ENCODE results near the gene MCM8. TPM values are rescaled to one million over a fixed set of nuclear protein-coding genes. Genes with fewer than 3 reads are reported as not detected.

MCM8 gene
- 10 to 100 TPM; 26.1 to 43.0 TPM for total RNA-seq
- polyA plus RNA-seq (2013, experiment 1 of 2), result 22.6 TPM
- 21.9 TPM for polyA plus RNA-seq (2013, experiment 2 of 2)
- long read RNA-seq, experiment 1, full-length matches to known transcripts, result 7 of 18 reads
- long read RNA-seq, experiment 1, partial matches to known transcripts, result 6 of 18 reads
- long read RNA-seq, experiment 1, other reads (novel, unspliced or antisense), result 5 of 18 reads
- long read RNA-seq, experiment 2, full-length matches to known transcripts, result 3 of 6 reads
- long read RNA-seq, experiment 2, partial matches to known transcripts, result 2 of 6 reads
- long read RNA-seq, experiment 2, other reads (novel, unspliced or antisense), result 1 of 6 reads
- long read RNA-seq, experiment 3, full-length matches to known transcripts, result 47 of 62 reads
- long read RNA-seq, experiment 3, partial matches to known transcripts, result 4 of 62 reads
- long read RNA-seq, experiment 3, other reads (novel, unspliced or antisense), result 11 of 62 reads
- long read RNA-seq, experiment 4, partial matches to known transcripts, result 1 of 2 reads
- long read RNA-seq, experiment 4, other reads (novel, unspliced or antisense), result 1 of 2 reads

- H3K9me3 ChIP-seq (ENCODE audit: control insufficient read depth, low read length), result no peaks in the 10 kb centered on the region
- H3K27ac ChIP-seq (ENCODE audit: low read depth, low read length), result peak within 1 kb of the TSS; percentile 70
- peaks cover 53% of the 10 kb centered on the region for H3K36me3 ChIP-seq (ENCODE audit: control insufficient read depth, insufficient read depth, low read length)
- peak within 1 kb of the TSS; percentile 79 for H3K9ac ChIP-seq (ENCODE audit: extremely low read depth, low read length, poor library complexity, severe bottlenecking)
- Mint-ChIP-seq H3K36me3 (ENCODE audit: low read depth) (peaks cover 50% of the 10 kb centered on the region), H3K27ac (peak within 1 kb of the TSS; percentile 100), H3K4me3 (peak within 1 kb of the TSS; percentile 95), H3K4me1 (peaks cover 11% of the 10 kb centered on the region), H3K9me3 (no peaks in the 10 kb centered on the region), H3K27me3 (ENCODE audit: insufficient read depth) (no peaks in the 10 kb centered on the region)
- WGBS, 2 experiments (ENCODE audit: insufficient coverage in 1 of 2, insufficient read length in 1 of 2), result 0% methylated on average over 22 to 61 of the region's 61 CpGs
- DNase-seq, result peak; percentile 99
- no peaks in the 10 kb centered on the region for H3K4me1 ChIP-seq (ENCODE audit: control insufficient read depth, insufficient read depth, low read length)
- no peaks in the 10 kb centered on the region for H3K27me3 ChIP-seq (ENCODE audit: control insufficient read depth, insufficient read depth, low read length, poor library complexity, severe bottlenecking)
- H3K4me3 ChIP-seq (ENCODE audit: low read length), result peak within 1 kb of the TSS; percentile 94
- TF ChIP-seq CTCF (conservative IDR thresholded peaks at IDR 0.05), result no peak
Measured at GRCh38 chr20:5950271-5951031, at the start of gene MCM8, which contains the start of gene TRMT6. TSS of gene MCM8 (plus strand) at chr20:5950652. CDS start at chr20:5952016, 1,364 bp downstream. TSS of gene TRMT6 (minus strand) at chr20:5950533. CDS start at chr20:5950405, 128 bp downstream.

- 93 to 100% methylated on average over 1 of the region's 1 CpG for WGBS, 2 experiments (ENCODE audit: insufficient coverage in 1 of 2, insufficient read length in 1 of 2)
- Mint-ChIP-seq H3K27ac (no peak overlapping the region), H3K27me3 (ENCODE audit: insufficient read depth) (peaks cover 7% of the 10 kb centered on the region), H3K4me3 (no peak overlapping the region), H3K4me1 (no peaks in the 10 kb centered on the region), H3K9me3 (no peaks in the 10 kb centered on the region), H3K36me3 (ENCODE audit: low read depth) (no peaks in the 10 kb centered on the region)
- Histone ChIP-seq H3K27me3 (ENCODE audit: control insufficient read depth, insufficient read depth, low read length, poor library complexity, severe bottlenecking) (no peaks in the 10 kb centered on the region), H3K36me3 (ENCODE audit: control insufficient read depth, insufficient read depth, low read length) (no peaks in the 10 kb centered on the region), H3K4me3 (ENCODE audit: low read length) (no peak overlapping the region), H3K9ac (ENCODE audit: extremely low read depth, low read length, poor library complexity, severe bottlenecking) (no peak overlapping the region), H3K9me3 (ENCODE audit: control insufficient read depth, low read length) (no peaks in the 10 kb centered on the region), H3K27ac (ENCODE audit: low read depth, low read length) (no peak overlapping the region), H3K4me1 (ENCODE audit: control insufficient read depth, insufficient read depth, low read length) (no peaks in the 10 kb centered on the region)
- no peak for DNase-seq
- TF ChIP-seq CTCF (conservative IDR thresholded peaks at IDR 0.05), result no peak
Measured at GRCh38 chr20:5900908-5901307, 49.5 kb upstream of the MCM8 start.

- Histone ChIP-seq H3K9me3 (ENCODE audit: control insufficient read depth, low read length) (no peaks in the 10 kb centered on the region), H3K36me3 (ENCODE audit: control insufficient read depth, insufficient read depth, low read length) (no peaks in the 10 kb centered on the region), H3K27ac (ENCODE audit: low read depth, low read length) (no peak overlapping the region), H3K4me1 (ENCODE audit: control insufficient read depth, insufficient read depth, low read length) (no peaks in the 10 kb centered on the region), H3K27me3 (ENCODE audit: control insufficient read depth, insufficient read depth, low read length, poor library complexity, severe bottlenecking) (peaks cover 26% of the 10 kb centered on the region), H3K9ac (ENCODE audit: extremely low read depth, low read length, poor library complexity, severe bottlenecking) (no peak overlapping the region), H3K4me3 (ENCODE audit: low read length) (no peak overlapping the region)
- Mint-ChIP-seq H3K27me3 (ENCODE audit: insufficient read depth) (peaks cover 17% of the 10 kb centered on the region), H3K27ac (no peak overlapping the region), H3K4me1 (peaks cover 11% of the 10 kb centered on the region), H3K36me3 (ENCODE audit: low read depth) (no peaks in the 10 kb centered on the region), H3K4me3 (no peak overlapping the region), H3K9me3 (no peaks in the 10 kb centered on the region)
- TF ChIP-seq CTCF (conservative IDR thresholded peaks at IDR 0.05), result no peak
- DNase-seq, result no peak
- 83 to 100% methylated on average over 1 to 2 of the region's 2 CpGs for WGBS, 2 experiments (ENCODE audit: insufficient coverage in 1 of 2, insufficient read length in 1 of 2)
Measured at GRCh38 chr20:5908981-5909380, 41.5 kb upstream of the MCM8 start.
